ENCODE measurements around the gene HOMER2.

Gene HOMER2

GRCh38 chr15:82856397-82857170 is 95.9 kb downstream of the HOMER2 start:
- no peak for DNase-seq (ENCODE audit: low read depth in 2 of 2)

GRCh38 chr15:82855286-82856100 is 97.0 kb downstream of the HOMER2 start:
- no peak for DNase-seq (ENCODE audit: low read depth in 2 of 2)

- DNase-seq (ENCODE audit: low read depth in 2 of 2), result no peak
Observed at GRCh38 chr15:82854554-82854953, 98.0 kb downstream of the HOMER2 start.

GRCh38 chr15:82852941-82853561 is 99.5 kb downstream of the HOMER2 start:
- DNase-seq (ENCODE audit: low read depth in 2 of 2), result no peak

- DNase-seq (ENCODE audit: low read depth in 2 of 2), result no peak
Observed at GRCh38 chr15:82851981-82852511, 100.5 kb downstream of the HOMER2 start.

GRCh38 chr15:82851306-82851850 is 101.1 kb downstream of the HOMER2 start:
- DNase-seq (ENCODE audit: low read depth in 2 of 2), result no peak

- DNase-seq (ENCODE audit: low read depth in 2 of 2), result no peak
Observed at GRCh38 chr15:82850731-82851130, 101.8 kb downstream of the HOMER2 start.

- DNase-seq (ENCODE audit: low read depth in 2 of 2), result no peak
Observed at GRCh38 chr15:82849556-82850512, 102.7 kb downstream of the HOMER2 start.

- no peak for DNase-seq (ENCODE audit: low read depth in 2 of 2)
Observed at GRCh38 chr15:82848241-82848993, 104.1 kb downstream of the HOMER2 start.

- DNase-seq (ENCODE audit: low read depth in 2 of 2), result no peak
Observed at GRCh38 chr15:82847703-82848102, 104.8 kb downstream of the HOMER2 start.

GRCh38 chr15:82846621-82847020 is 105.9 kb downstream of the HOMER2 start:
- no peak for DNase-seq (ENCODE audit: low read depth in 2 of 2)

- no peak for DNase-seq (ENCODE audit: low read depth in 2 of 2)
Observed at GRCh38 chr15:82845686-82846085, 106.8 kb downstream of the HOMER2 start.

- DNase-seq (ENCODE audit: low read depth in 2 of 2), result no peak
Observed at GRCh38 chr15:82843566-82843965, 109.0 kb downstream of the HOMER2 start.

GRCh38 chr15:82840166-82840565 is 112.4 kb downstream of the HOMER2 start:
- no peak for DNase-seq (ENCODE audit: low read depth in 2 of 2)

- no peak for DNase-seq (ENCODE audit: low read depth in 2 of 2)
Observed at GRCh38 chr15:82839136-82839535, 113.4 kb downstream of the HOMER2 start.

GRCh38 chr15:82838096-82838735 is 114.3 kb downstream of the HOMER2 start:
- DNase-seq (ENCODE audit: low read depth in 2 of 2), result no peak

- no peak for DNase-seq (ENCODE audit: low read depth in 2 of 2)
Observed at GRCh38 chr15:82835391-82835917, 117.1 kb downstream of the HOMER2 start.

- DNase-seq (ENCODE audit: low read depth in 2 of 2), result no peak
Observed at GRCh38 chr15:82833362-82833682, 119.2 kb downstream of the HOMER2 start.

- peak in 1 of 2 donors; percentile 20 for DNase-seq (ENCODE audit: low read depth in 2 of 2)
Observed at GRCh38 chr15:82832601-82833361, 119.7 kb downstream of the HOMER2 start.
